Measurements from ENCODE around the gene RICTOR.

The RICTOR gene

GRCh38 chr5:39073767-39074016 is 507 bp downstream of the RICTOR start:
- Histone ChIP-seq H3K9ac (ENCODE audit: low read depth, low read length) (peak overlapping the region; percentile 91), H3K27ac (ENCODE audit: low read depth, low read length) (peak overlapping the region; percentile 100), H3K36me3 (ENCODE audit: control insufficient read depth, insufficient read depth, low read length) (0 out of 2 replicates have a peak, but pooled peaks cover 3% of the 10 kb centered on the region), H3K9me3 (ENCODE audit: control insufficient read depth, insufficient read depth, low read length) (no peaks in the 10 kb centered on the region), H3K4me1 (ENCODE audit: control insufficient read depth, insufficient read depth, low read length) (peaks cover 27% of the 10 kb centered on the region), H3K27me3 (ENCODE audit: control insufficient read depth, insufficient read depth, low read length) (no peaks in the 10 kb centered on the region), H3K4me3 (ENCODE audit: low read depth, low read length) (peak overlapping the region; percentile 89)

GRCh38 chr5:39072925-39073766 is 1.1 kb downstream of the RICTOR start:
- peak overlapping the region; percentile 91 for H3K9ac ChIP-seq (ENCODE audit: low read depth, low read length)
- H3K4me3 ChIP-seq (ENCODE audit: low read depth, low read length): peak overlapping the region; percentile 89
- H3K36me3 ChIP-seq (ENCODE audit: control insufficient read depth, insufficient read depth, low read length): 0 out of 2 replicates have a peak, but pooled peaks cover 3% of the 10 kb centered on the region
- H3K27me3 ChIP-seq (ENCODE audit: control insufficient read depth, insufficient read depth, low read length): no peaks in the 10 kb centered on the region
- no peaks in the 10 kb centered on the region for H3K9me3 ChIP-seq (ENCODE audit: control insufficient read depth, insufficient read depth, low read length)
- H3K4me1 ChIP-seq (ENCODE audit: control insufficient read depth, insufficient read depth, low read length): peaks cover 32% of the 10 kb centered on the region
- H3K27ac ChIP-seq (ENCODE audit: low read depth, low read length): peak overlapping the region; percentile 100

GRCh38 chr5:39068099-39068498 is 6.1 kb downstream of the RICTOR start:
- Histone ChIP-seq H3K27me3 (ENCODE audit: control insufficient read depth, insufficient read depth, low read length) (no peaks in the 10 kb centered on the region), H3K27ac (ENCODE audit: low read depth, low read length) (no peak overlapping the region), H3K9me3 (ENCODE audit: control insufficient read depth, insufficient read depth, low read length) (peaks cover 17% of the 10 kb centered on the region), H3K4me1 (ENCODE audit: control insufficient read depth, insufficient read depth, low read length) (peaks cover 44% of the 10 kb centered on the region), H3K9ac (ENCODE audit: low read depth, low read length) (no peak overlapping the region), H3K4me3 (ENCODE audit: low read depth, low read length) (no peak overlapping the region; the same call in 1 of the 2 replicates), H3K36me3 (ENCODE audit: control insufficient read depth, insufficient read depth, low read length) (peaks cover 14% of the 10 kb centered on the region)

- Histone ChIP-seq H3K4me1 (ENCODE audit: control insufficient read depth, insufficient read depth, low read length) (peaks cover 39% of the 10 kb centered on the region), H3K27ac (ENCODE audit: low read depth, low read length) (peak overlapping the region; percentile 32), H3K4me3 (ENCODE audit: low read depth, low read length) (no peak overlapping the region), H3K36me3 (ENCODE audit: control insufficient read depth, insufficient read depth, low read length) (peaks cover 14% of the 10 kb centered on the region), H3K9ac (ENCODE audit: low read depth, low read length) (no peak overlapping the region), H3K9me3 (ENCODE audit: control insufficient read depth, insufficient read depth, low read length) (peaks cover 17% of the 10 kb centered on the region), H3K27me3 (ENCODE audit: control insufficient read depth, insufficient read depth, low read length) (no peaks in the 10 kb centered on the region)
Measured at GRCh38 chr5:39064450-39064849, 9.7 kb downstream of the RICTOR start.

GRCh38 chr5:39063037-39063436 is 11.2 kb downstream of the RICTOR start:
- no peak overlapping the region for H3K4me3 ChIP-seq (ENCODE audit: low read depth, low read length)
- H3K27ac ChIP-seq (ENCODE audit: low read depth, low read length): no peak overlapping the region
- H3K9me3 ChIP-seq (ENCODE audit: control insufficient read depth, insufficient read depth, low read length): peaks cover 17% of the 10 kb centered on the region
- no peaks in the 10 kb centered on the region for H3K27me3 ChIP-seq (ENCODE audit: control insufficient read depth, insufficient read depth, low read length)
- no peak overlapping the region for H3K9ac ChIP-seq (ENCODE audit: low read depth, low read length)
- peaks cover 26% of the 10 kb centered on the region for H3K4me1 ChIP-seq (ENCODE audit: control insufficient read depth, insufficient read depth, low read length)
- H3K36me3 ChIP-seq (ENCODE audit: control insufficient read depth, insufficient read depth, low read length): peaks cover 11% of the 10 kb centered on the region

- no peak overlapping the region for H3K9ac ChIP-seq (ENCODE audit: low read depth, low read length)
- H3K9me3 ChIP-seq (ENCODE audit: control insufficient read depth, insufficient read depth, low read length): peaks cover 15% of the 10 kb centered on the region
- peaks cover 25% of the 10 kb centered on the region for H3K4me1 ChIP-seq (ENCODE audit: control insufficient read depth, insufficient read depth, low read length)
- H3K4me3 ChIP-seq (ENCODE audit: low read depth, low read length): no peak overlapping the region
- H3K27ac ChIP-seq (ENCODE audit: low read depth, low read length): no peak overlapping the region
- no peaks in the 10 kb centered on the region for H3K27me3 ChIP-seq (ENCODE audit: control insufficient read depth, insufficient read depth, low read length)
- H3K36me3 ChIP-seq (ENCODE audit: control insufficient read depth, insufficient read depth, low read length): peaks cover 11% of the 10 kb centered on the region
Measured at GRCh38 chr5:39062530-39062929, 11.7 kb downstream of the RICTOR start.

GRCh38 chr5:39062104-39062503 is 12.1 kb downstream of the RICTOR start:
- no peaks in the 10 kb centered on the region for H3K27me3 ChIP-seq (ENCODE audit: control insufficient read depth, insufficient read depth, low read length)
- peaks cover 11% of the 10 kb centered on the region for H3K9me3 ChIP-seq (ENCODE audit: control insufficient read depth, insufficient read depth, low read length)
- no peak overlapping the region for H3K27ac ChIP-seq (ENCODE audit: low read depth, low read length)
- H3K9ac ChIP-seq (ENCODE audit: low read depth, low read length): no peak overlapping the region
- peaks cover 25% of the 10 kb centered on the region for H3K4me1 ChIP-seq (ENCODE audit: control insufficient read depth, insufficient read depth, low read length)
- H3K4me3 ChIP-seq (ENCODE audit: low read depth, low read length): no peak overlapping the region
- peaks cover 11% of the 10 kb centered on the region for H3K36me3 ChIP-seq (ENCODE audit: control insufficient read depth, insufficient read depth, low read length)

GRCh38 chr5:39059064-39059463 is 15.1 kb downstream of the RICTOR start:
- no peaks in the 10 kb centered on the region for H3K36me3 ChIP-seq (ENCODE audit: control insufficient read depth, insufficient read depth, low read length)
- H3K27ac ChIP-seq (ENCODE audit: low read depth, low read length): no peak overlapping the region
- H3K4me3 ChIP-seq (ENCODE audit: low read depth, low read length): no peak overlapping the region
- H3K9me3 ChIP-seq (ENCODE audit: control insufficient read depth, insufficient read depth, low read length): no peaks in the 10 kb centered on the region
- H3K9ac ChIP-seq (ENCODE audit: low read depth, low read length): no peak overlapping the region
- H3K27me3 ChIP-seq (ENCODE audit: control insufficient read depth, insufficient read depth, low read length): no peaks in the 10 kb centered on the region
- H3K4me1 ChIP-seq (ENCODE audit: control insufficient read depth, insufficient read depth, low read length): peaks cover 15% of the 10 kb centered on the region

GRCh38 chr5:39058178-39058921 is 15.8 kb downstream of the RICTOR start:
- Histone ChIP-seq H3K9ac (ENCODE audit: low read depth, low read length) (no peak overlapping the region), H3K27ac (ENCODE audit: low read depth, low read length) (no peak overlapping the region), H3K36me3 (ENCODE audit: control insufficient read depth, insufficient read depth, low read length) (no peaks in the 10 kb centered on the region), H3K4me3 (ENCODE audit: low read depth, low read length) (no peak overlapping the region), H3K27me3 (ENCODE audit: control insufficient read depth, insufficient read depth, low read length) (no peaks in the 10 kb centered on the region), H3K9me3 (ENCODE audit: control insufficient read depth, insufficient read depth, low read length) (no peaks in the 10 kb centered on the region), H3K4me1 (ENCODE audit: control insufficient read depth, insufficient read depth, low read length) (peaks cover 9% of the 10 kb centered on the region; the same call in 1 of the 2 replicates)

GRCh38 chr5:39057734-39058133 is 16.5 kb downstream of the RICTOR start:
- H3K27me3 ChIP-seq (ENCODE audit: control insufficient read depth, insufficient read depth, low read length): no peaks in the 10 kb centered on the region
- peaks cover 5% of the 10 kb centered on the region; the same call in 1 of the 2 replicates for H3K4me1 ChIP-seq (ENCODE audit: control insufficient read depth, insufficient read depth, low read length)
- H3K27ac ChIP-seq (ENCODE audit: low read depth, low read length): no peak overlapping the region
- no peaks in the 10 kb centered on the region for H3K36me3 ChIP-seq (ENCODE audit: control insufficient read depth, insufficient read depth, low read length)
- no peaks in the 10 kb centered on the region for H3K9me3 ChIP-seq (ENCODE audit: control insufficient read depth, insufficient read depth, low read length)
- no peak overlapping the region for H3K9ac ChIP-seq (ENCODE audit: low read depth, low read length)
- H3K4me3 ChIP-seq (ENCODE audit: low read depth, low read length): no peak overlapping the region

GRCh38 chr5:39055768-39056398 is 18.3 kb downstream of the RICTOR start:
- no peaks in the 10 kb centered on the region for H3K36me3 ChIP-seq (ENCODE audit: control insufficient read depth, insufficient read depth, low read length)
- no peak overlapping the region for H3K27ac ChIP-seq (ENCODE audit: low read depth, low read length)
- H3K9me3 ChIP-seq (ENCODE audit: control insufficient read depth, insufficient read depth, low read length): no peaks in the 10 kb centered on the region
- H3K4me3 ChIP-seq (ENCODE audit: low read depth, low read length): no peak overlapping the region
- no peak overlapping the region for H3K9ac ChIP-seq (ENCODE audit: low read depth, low read length)
- no peaks in the 10 kb centered on the region for H3K27me3 ChIP-seq (ENCODE audit: control insufficient read depth, insufficient read depth, low read length)
- peaks cover 8% of the 10 kb centered on the region; the same call in 1 of the 2 replicates for H3K4me1 ChIP-seq (ENCODE audit: control insufficient read depth, insufficient read depth, low read length)
